ENCODE results near the gene SLC29A1.

DNA sequence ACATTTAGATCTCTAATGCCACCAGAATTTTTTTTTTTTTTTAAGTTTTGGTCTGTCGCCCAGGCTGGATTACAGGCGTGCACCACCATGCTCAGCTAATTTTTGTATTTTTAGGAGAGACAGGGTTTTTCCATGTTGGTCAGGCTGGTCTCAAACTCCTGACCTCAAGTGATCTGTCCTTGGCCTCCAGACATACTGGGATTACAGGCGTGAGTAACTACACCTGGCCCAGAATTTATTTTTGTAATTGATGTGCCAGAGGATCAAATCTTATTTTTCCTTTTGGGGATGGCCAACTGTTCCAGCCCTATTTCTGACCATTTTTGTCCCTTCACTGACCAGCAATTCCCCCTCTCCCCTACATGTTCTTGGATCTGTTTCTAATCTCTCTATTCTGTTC is 24.7 kb upstream of the SLC29A1 start:
- TF ChIP-seq ZNF274 (IDR thresholded peaks at IDR 0.05; ENCODE audit: low read depth, low read length): no peak
- TF ChIP-seq YY1 (IDR thresholded peaks at IDR 0.05; ENCODE audit: insufficient read depth, insufficient read length): no peak
- no peak for TF ChIP-seq SUZ12 (IDR thresholded peaks at IDR 0.05; ENCODE audit: extremely low read depth, insufficient read depth, insufficient read length)

Measured in NT2/D1 (cell line).